Heart left ventricle (tissue), 13 donors: ENCODE results near the gene AGPAT1.

Experiments
- CTCF ChIP-seq, 12 donors: fragments of 200-600 bp; sonication (generic) in 4 of 12; IDR thresholded peaks; one replicate each; pipeline versions ENCODE4 v1.5.0 to v1.8.0; 2018 to 2022; ENCODE audit warnings: antibody characterized with exemption in 12 of 12, mild to moderate bottlenecking in 5 of 12
- POLR2A ChIP-seq, 2 donors: fragments of 450-650 bp; IDR thresholded peaks; one replicate each; pipeline ENCODE4 v1.6.1; 2017; ENCODE audit warnings: antibody characterized with exemption in 2 of 2, mild to moderate bottlenecking in 2 of 2, moderate library complexity in 2 of 2
- donor health status: ischemic (EF 13 %, LVEDD 7.1; RV severe dilation, severe dysfunction).
- donor health status: DM: no; HTN: yes; CAD: no.
- donor health status: DM: no; HTN: no; CAD: no.
- donor health status: ischemic (EF 25% LVEDD 6.9; RV normal size, moderate dysfunction).
- donor health status: ischemic (EF 25% LVEDD 5.7; RV mildly dilated, moderate dysfunction).
- donor health status: ischemic (EF 35%, LVEDD 5.7; RV mildly dilated, moderate dysfunction).
- donor health status: nonischemic (EF 11% LVEDD 7.7; RV severe dilation, severe dysfunction).
- donor health status: DM: yes; HTN: yes; CAD: no.
- donor health status: PGD.
- donor health status: ischemic (EF 29% LVEDD 5.4; RV normal size, mild dysfunction).
- donor health status: nonischemic (EF 23%, LVEDD 6.1; RV moderate dilation, normal function).

- TF ChIP-seq CTCF (IDR thresholded peaks at IDR 0.05), result no peak
- no peak for TF ChIP-seq POLR2A (IDR thresholded peaks at IDR 0.05)
Measured at GRCh38 chr6:32174416-32174815, 1.5 kb downstream of the AGPAT1 start.
